GM12873 (cell line): ENCODE results near the gene HOXB9.

Experiments
- TF ChIP-seq, protein P1 (sequence below): IDR thresholded peaks from 2 replicates; pipeline ENCODE4 v1.5.1; 2012; ENCODE audit warnings: low read depth, mild to moderate bottlenecking, moderate library complexity, low read length, control low read depth; ENCODE audit not compliant: insufficient read depth; ENCODE audit errors: missing control alignments

HOXB9 gene

DNA sequence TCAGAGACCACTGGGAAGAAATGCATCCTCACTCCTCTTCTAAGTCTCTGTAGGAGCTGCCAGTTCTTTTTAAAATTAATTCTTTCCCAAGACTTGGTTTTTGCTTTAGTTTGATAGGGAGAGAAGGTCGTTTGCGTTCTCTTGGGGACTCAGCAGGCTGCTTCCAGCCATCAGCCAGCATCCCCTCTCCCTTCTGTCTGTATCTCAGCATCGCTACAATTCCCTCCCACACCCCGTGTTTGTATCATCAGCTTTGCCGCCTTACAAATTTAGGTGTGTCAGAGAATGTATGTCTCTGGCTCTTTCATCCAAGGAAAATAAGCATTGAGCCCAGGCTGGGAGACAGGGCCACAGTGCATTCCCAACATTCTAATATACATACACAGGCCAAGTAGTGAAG is 26.8 kb downstream of the HOXB9 start:
- TF ChIP-seq, protein P1, sequence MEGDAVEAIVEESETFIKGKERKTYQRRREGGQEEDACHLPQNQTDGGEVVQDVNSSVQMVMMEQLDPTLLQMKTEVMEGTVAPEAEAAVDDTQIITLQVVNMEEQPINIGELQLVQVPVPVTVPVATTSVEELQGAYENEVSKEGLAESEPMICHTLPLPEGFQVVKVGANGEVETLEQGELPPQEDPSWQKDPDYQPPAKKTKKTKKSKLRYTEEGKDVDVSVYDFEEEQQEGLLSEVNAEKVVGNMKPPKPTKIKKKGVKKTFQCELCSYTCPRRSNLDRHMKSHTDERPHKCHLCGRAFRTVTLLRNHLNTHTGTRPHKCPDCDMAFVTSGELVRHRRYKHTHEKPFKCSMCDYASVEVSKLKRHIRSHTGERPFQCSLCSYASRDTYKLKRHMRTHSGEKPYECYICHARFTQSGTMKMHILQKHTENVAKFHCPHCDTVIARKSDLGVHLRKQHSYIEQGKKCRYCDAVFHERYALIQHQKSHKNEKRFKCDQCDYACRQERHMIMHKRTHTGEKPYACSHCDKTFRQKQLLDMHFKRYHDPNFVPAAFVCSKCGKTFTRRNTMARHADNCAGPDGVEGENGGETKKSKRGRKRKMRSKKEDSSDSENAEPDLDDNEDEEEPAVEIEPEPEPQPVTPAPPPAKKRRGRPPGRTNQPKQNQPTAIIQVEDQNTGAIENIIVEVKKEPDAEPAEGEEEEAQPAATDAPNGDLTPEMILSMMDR = no peak

DNA sequence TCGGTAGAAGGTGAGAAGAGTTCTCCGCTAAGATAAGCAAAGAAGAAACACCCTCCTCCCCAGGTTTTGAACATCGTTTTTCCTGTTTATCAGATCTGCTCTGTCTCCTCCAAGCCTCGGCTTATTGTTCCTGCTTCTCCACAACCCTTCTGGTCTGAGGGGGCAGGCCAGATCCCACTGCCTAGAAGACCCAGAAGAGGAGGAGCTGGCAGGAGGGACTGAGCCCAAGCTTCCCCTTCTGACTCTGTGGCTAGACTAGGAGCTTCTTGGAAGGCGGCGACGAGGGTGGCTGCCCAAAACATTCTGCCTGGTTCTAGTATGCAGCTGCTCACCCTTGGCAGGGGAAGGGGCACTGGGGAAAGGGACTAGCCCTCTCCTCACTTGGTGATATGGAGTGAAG is 27.4 kb downstream of the HOXB9 start:
- TF ChIP-seq, protein P1 = no peak

DNA sequence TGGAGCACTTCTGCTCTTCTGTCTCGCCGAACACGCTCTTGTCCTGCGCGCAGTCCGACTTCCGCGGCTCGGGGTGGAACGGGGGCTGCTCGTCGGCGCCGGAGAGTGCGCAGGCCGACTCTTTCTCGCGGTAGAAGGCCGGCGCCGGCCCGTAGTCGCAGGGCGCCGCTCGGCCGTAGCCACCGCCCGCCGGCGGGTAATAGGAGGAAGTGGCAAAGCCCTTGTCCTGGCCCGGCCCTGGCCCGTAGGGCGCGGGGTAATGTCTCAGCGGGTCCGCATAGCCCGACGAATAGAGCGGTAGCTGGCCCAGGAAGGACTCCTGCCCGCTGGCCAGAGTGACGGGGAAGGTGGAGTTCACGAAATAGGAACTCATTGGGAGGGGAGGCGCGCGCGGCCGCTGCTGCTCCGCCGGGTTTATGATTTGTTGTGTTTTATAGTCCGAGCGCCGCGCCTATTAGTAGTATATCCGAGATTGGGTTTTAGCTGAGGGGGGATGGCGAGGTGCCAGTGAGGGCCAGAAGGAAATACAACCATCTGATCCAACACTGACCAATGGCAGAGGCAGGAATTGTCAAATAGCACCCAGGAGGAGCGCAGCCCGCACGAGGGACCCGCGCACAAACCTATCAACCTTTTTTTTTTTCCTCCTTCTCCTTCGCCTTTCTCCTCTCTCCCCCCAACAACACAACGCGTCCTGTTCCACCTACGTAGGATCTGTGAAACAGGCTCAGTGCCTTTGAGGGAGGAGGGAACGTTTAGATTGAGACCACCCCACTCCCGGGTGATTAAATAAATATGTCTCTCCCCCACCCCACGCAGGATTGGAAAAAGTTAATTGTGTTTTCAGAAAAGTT is 28.2 kb downstream of the HOXB9 start:
- TF ChIP-seq, protein P1 = no peak

DNA sequence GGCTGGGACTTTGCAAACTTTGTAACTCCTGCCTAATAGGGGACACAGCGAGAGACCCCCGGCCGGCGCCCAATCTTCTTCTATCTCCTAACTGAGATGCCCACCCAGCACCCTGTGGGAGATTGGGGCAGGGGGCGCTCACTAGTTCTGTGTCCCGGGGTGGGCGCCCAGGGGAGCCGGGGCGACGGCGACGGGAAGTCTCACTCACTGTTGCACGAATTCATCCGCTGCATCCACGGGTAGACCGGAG is 28.7 kb downstream of the HOXB9 start:
- TF ChIP-seq, protein P1 = no peak

DNA sequence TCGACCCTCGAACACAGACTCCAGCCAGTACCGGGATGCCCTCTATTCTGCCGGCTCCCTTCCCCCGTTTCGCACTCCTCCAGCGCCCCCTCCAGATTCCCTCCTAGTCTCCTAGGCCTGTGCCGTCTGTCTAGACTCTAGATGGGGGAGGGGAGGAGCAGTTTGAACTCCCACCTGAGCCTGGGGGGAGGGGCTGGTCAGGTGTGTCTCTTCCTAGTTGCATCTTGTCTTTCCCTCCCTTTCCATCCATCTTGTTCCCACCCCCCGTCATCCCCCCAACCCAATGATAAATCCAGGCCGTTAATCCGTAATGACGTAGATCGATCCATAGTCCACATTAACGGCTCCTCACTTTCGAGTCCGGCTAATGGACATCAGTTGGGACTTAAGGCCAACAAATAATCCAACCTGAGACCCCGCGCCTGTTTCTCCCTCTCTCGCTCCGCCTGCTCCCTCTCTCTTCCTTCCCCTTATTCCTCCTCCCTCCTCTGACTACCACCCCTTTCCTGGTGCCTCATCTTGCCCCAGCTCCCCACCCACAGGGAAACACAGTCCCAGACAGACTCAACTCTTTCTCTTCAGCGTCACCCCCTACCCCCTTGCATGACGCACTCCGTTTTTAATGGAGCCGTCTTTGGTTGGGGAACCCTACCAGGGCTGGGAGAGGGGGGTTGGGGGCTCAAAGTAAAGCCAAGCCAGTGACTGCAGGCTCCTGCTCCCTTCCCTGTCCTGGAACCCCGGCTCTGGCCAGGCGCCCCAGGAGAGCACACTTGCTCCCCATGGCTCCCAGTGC is 29.2 kb downstream of the HOXB9 start:
- TF ChIP-seq, protein P1 = no peak

DNA sequence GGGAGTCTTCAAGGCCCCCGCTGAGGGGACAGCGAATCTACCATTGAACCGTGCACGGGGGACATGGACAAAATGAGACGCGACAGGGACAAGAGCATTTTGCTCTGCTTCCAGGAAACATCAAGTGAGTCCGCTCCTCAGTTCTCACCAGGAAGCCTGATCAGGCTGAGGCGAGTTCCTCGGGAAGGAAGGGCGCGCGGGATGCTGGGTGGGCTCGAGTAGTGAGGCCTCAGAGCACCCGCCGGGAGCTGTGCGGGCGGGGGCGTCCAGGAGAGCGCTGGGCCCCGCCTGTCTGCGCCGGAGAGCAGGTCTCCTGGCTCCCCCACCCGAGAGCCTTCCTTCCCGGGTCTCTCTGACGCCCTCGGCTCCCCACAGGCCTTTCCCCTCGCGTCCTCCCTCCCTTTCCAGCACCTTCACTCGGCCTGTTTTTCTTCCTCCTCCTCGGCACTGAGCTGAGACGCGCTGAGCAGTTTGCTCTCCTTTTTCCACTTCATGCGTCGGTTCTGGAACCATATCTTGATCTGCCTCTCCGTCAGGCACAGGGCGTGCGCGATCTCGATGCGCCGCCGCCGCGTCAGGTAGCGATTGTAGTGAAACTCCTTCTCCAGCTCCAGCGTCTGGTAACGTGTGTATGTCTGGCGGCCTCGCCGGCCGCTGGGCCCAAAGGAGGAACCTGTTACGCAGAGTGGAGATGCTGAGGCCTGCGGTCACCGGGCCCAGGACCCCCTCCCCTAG is 30.0 kb downstream of the HOXB9 start:
- TF ChIP-seq, protein P1 = no peak
